ENCODE results near the gene FAM89A. TPM values are rescaled to one million over a fixed set of nuclear protein-coding genes. Genes with fewer than 3 reads are reported as not detected.

Gene FAM89A
- total RNA-seq, 1 experiment from 2014 or later: 0.24 TPM

DNA sequence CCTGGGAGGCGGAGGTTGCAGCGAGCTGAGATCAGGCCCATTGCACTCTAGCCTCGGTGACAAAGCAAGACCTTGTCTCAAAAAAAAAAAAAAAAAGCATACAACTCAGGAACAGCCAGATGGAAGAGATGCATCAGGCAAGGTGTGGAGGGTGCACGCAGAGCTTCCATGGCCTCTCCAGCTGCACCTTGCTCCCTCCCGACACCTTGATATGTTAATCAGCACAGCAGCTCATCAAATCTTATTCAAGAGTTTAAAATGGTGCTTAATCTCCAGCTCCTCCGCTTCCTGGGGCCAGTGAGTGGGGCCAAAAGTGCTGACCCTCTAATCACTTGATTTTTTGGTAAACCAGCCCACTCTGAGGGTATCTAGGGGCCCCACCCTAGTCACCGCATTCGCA, 29.3 kb upstream of the FAM89A start:
- Histone ChIP-seq H3K27ac (no peak overlapping the region), H3K4me3 (no peak overlapping the region), H3K9me2 (ENCODE audit: insufficient read depth) (no peaks in the 10 kb centered on the region), H2AFZ (no peak overlapping the region), H3K9me3 (ENCODE audit: insufficient read depth, low read depth) (no peaks in the 10 kb centered on the region), H3F3A (ENCODE audit: insufficient read depth, low read depth) (no peaks in the 10 kb centered on the region), H3K27me3 (ENCODE audit: insufficient read depth, low read depth) (peaks cover 57% of the 10 kb centered on the region), H3K36me3 (ENCODE audit: low read depth) (no peaks in the 10 kb centered on the region), H3K4me2 (no peak overlapping the region), H3K79me2 (ENCODE audit: low read depth) (no peaks in the 10 kb centered on the region), H3K4me1 (replicated peaks; ENCODE audit: insufficient read depth) (no peaks in the 10 kb centered on the region), H4K20me1 (ENCODE audit: insufficient read depth) (no peaks in the 10 kb centered on the region)
- TF ChIP-seq, protein P1, sequence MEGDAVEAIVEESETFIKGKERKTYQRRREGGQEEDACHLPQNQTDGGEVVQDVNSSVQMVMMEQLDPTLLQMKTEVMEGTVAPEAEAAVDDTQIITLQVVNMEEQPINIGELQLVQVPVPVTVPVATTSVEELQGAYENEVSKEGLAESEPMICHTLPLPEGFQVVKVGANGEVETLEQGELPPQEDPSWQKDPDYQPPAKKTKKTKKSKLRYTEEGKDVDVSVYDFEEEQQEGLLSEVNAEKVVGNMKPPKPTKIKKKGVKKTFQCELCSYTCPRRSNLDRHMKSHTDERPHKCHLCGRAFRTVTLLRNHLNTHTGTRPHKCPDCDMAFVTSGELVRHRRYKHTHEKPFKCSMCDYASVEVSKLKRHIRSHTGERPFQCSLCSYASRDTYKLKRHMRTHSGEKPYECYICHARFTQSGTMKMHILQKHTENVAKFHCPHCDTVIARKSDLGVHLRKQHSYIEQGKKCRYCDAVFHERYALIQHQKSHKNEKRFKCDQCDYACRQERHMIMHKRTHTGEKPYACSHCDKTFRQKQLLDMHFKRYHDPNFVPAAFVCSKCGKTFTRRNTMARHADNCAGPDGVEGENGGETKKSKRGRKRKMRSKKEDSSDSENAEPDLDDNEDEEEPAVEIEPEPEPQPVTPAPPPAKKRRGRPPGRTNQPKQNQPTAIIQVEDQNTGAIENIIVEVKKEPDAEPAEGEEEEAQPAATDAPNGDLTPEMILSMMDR (conservative IDR thresholded peaks at IDR 0.05): no peak
- no peak for TF ChIP-seq EZH2 (IDR thresholded peaks at IDR 0.05; ENCODE audit: low read depth)
- DNase-seq: no peak
- ChIA-PET CTCF (no interaction called here), POLR2A (ENCODE audit: unreplicated experiment) (no interaction called here)
- BruUV-seq (replicated peaks): no TSS peak
- intact Hi-C loops (cut with micrococcal nuclease; ENCODE audit: unreplicated experiment): no loop called here

GRCh38 chr1:231068762-231069161, 28.7 kb upstream of the FAM89A start:
- Histone ChIP-seq H3K4me2 (no peak overlapping the region), H3K4me3 (no peak overlapping the region), H3K4me1 (replicated peaks; ENCODE audit: insufficient read depth) (no peaks in the 10 kb centered on the region), H3K36me3 (ENCODE audit: low read depth) (no peaks in the 10 kb centered on the region), H2AFZ (no peak overlapping the region), H3F3A (ENCODE audit: insufficient read depth, low read depth) (no peaks in the 10 kb centered on the region), H3K9me3 (ENCODE audit: insufficient read depth, low read depth) (no peaks in the 10 kb centered on the region), H3K27me3 (ENCODE audit: insufficient read depth, low read depth) (peaks cover 54% of the 10 kb centered on the region), H4K20me1 (ENCODE audit: insufficient read depth) (no peaks in the 10 kb centered on the region), H3K9me2 (ENCODE audit: insufficient read depth) (no peaks in the 10 kb centered on the region), H3K79me2 (ENCODE audit: low read depth) (no peaks in the 10 kb centered on the region), H3K27ac (no peak overlapping the region)
- ChIA-PET POLR2A (ENCODE audit: unreplicated experiment) (no interaction called here), CTCF (no interaction called here)
- no peak for DNase-seq
- intact Hi-C loops (cut with micrococcal nuclease; ENCODE audit: unreplicated experiment): no loop called here
- TF ChIP-seq, protein P1 (conservative IDR thresholded peaks at IDR 0.05): no peak
- no peak for TF ChIP-seq EZH2 (IDR thresholded peaks at IDR 0.05; ENCODE audit: low read depth)
- BruUV-seq (replicated peaks): no TSS peak

DNA sequence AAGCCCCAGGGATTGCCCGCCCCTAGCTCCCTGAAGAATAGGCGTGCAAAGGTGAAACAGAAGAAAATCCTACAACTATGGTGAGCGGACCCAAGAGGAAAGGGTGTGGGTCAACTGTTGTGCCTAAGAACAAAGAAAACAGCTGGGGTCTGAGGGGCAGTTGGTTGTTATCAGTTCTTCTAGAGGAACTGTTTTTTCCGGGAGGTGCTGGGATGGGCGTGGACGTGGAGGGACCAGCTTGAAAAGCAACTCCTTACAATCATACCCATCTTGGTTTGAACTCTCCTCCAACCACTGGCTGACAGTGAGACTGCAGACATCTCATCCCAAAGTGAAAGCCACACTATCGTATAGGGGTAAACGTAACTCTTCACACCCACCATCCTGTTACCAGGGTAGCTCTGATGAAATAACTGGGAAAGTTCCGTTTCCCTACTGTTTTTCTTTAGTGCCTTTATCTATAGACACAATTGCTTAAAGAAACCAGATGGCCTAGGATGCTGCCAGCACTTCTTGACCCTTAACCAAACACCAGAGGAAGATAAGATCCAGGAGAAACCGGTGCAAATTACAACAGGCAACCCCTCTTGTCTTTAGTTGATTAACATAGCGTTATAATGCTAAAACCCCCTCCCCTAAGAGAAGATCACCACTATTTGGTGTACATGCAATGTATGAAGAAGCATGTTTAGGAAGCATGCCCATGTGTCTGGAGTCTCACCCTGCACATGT, 25.6 kb upstream of the FAM89A start:
- DNase-seq: no peak
- Histone ChIP-seq H4K20me1 (ENCODE audit: insufficient read depth) (no peaks in the 10 kb centered on the region), H3K27ac (no peak overlapping the region), H3K27me3 (ENCODE audit: insufficient read depth, low read depth) (peaks cover 34% of the 10 kb centered on the region), H3K4me2 (no peak overlapping the region), H3K79me2 (ENCODE audit: low read depth) (no peaks in the 10 kb centered on the region), H3K9me2 (ENCODE audit: insufficient read depth) (no peaks in the 10 kb centered on the region), H3F3A (ENCODE audit: insufficient read depth, low read depth) (no peaks in the 10 kb centered on the region), H2AFZ (no peak overlapping the region), H3K4me1 (replicated peaks; ENCODE audit: insufficient read depth) (no peaks in the 10 kb centered on the region), H3K36me3 (ENCODE audit: low read depth) (no peaks in the 10 kb centered on the region), H3K4me3 (no peak overlapping the region), H3K9me3 (ENCODE audit: insufficient read depth, low read depth) (no peaks in the 10 kb centered on the region)
- intact Hi-C loops (cut with micrococcal nuclease; ENCODE audit: unreplicated experiment): no loop called here
- ChIA-PET POLR2A (ENCODE audit: unreplicated experiment) (no interaction called here), CTCF (no interaction called here)
- BruUV-seq (replicated peaks): no TSS peak
- TF ChIP-seq, protein P1 (conservative IDR thresholded peaks at IDR 0.05): no peak
- TF ChIP-seq EZH2 (IDR thresholded peaks at IDR 0.05; ENCODE audit: low read depth): no peak
